NCI-H345 (cell line): ENCODE measurements around the gene ST14.
"Not testable (repeated sequence)": the region's sequence is repeated elsewhere in the genome, so short reads cannot be mapped to it uniquely, and the experiment has no call there.

ENCODE experiments used
- DNase-seq: peaks from one replicate; lab custom pipeline; 2025; lab: John Stamatoyannopoulos, UW

ST14 gene

DNA sequence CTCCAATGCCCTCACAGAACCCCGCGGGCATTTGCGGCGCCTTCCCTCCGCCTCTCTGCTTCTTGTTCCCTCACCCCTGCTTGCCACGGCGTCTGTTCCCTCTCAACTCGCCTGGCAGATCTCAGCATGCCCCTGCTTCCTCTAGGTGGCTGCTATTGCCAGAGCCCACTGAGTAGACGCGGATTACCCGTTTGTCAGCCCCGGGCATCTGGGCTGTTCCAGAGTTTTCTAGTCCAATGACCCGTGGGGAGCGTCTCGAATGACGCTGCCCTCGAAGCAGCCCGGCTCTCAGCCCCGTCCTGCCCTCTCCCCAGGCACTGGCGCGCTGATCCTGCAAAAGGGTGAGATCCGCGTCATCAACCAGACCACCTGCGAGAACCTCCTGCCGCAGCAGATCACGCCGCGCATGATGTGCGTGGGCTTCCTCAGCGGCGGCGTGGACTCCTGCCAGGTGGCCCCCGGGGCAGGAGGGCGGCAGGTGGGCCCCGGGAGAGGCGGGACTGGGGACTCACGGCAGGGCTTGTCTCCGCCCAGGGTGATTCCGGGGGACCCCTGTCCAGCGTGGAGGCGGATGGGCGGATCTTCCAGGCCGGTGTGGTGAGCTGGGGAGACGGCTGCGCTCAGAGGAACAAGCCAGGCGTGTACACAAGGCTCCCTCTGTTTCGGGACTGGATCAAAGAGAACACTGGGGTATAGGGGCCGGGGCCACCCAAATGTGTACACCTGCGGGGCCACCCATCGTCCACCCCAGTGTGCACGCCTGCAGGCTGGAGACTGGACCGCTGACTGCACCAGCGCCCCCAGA is 49.7 kb downstream of the ST14 start:
- DNase-seq, result no peak

DNA sequence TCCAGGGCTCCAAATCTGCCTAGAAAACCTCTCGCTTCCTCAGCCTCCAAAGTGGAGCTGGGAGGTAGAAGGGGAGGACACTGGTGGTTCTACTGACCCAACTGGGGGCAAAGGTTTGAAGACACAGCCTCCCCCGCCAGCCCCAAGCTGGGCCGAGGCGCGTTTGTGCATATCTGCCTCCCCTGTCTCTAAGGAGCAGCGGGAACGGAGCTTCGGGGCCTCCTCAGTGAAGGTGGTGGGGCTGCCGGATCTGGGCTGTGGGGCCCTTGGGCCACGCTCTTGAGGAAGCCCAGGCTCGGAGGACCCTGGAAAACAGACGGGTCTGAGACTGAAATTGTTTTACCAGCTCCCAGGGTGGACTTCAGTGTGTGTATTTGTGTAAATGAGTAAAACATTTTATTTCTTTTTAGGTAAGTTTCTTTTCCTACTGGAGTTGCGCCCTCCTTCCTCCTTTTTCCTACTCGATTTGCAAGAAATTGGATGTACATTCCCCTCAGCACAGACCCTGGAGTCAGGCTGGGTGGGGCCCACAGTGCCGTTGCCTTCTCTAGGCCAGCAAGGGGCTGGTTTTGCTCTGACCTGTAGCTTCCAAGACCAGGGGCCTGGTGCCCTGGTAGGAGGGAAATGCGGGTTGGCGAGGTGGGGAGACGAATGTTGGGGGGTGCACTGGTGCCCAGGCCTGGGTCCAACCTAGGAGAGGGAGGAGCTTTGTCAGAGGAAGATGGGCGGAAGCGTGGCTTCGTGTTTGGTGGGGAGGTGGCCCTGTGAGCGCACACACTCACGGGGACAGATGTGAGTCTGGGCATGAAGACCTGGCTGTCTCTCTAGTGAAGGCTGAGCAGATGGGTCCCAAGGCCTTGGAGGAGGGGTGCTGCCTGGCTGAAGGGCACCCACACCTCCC is 50.6 kb downstream of the ST14 start:
- no peak for DNase-seq

- DNase-seq, result no peak
Observed at GRCh38 chr11:130211144-130211543, 51.6 kb downstream of the ST14 start.

DNA sequence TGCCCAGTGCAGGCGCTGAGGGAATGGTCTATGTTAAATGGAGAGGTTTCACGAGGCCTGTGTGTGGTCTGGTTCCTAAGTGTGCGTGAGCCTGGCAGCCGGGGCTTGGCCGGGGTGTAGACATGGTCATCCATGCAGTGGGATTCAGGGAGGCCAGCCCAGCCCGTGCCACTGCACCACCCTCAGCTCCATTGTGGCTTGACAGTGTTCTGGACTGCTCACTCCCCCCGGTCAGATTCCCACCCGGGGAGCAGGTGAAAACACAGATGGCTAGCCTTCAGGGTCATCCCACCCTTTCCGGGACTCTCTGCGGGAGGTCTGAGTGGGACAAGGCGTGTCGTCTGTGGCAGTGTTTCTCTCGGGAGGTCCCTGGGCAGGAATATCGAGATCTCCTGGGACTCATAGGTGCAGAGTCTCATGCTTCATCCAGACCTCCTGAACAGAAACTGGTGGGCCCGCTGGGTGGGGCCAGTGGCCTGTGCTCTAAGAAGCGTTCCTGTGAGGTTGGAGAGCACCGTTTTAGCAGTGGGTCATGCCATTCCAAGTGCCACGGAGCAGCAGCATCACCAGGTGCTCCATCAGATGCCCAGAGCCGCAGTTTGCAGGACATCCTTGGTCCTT is 52.3 kb downstream of the ST14 start:
- no peak for DNase-seq

- DNase-seq, result no peak
Observed at GRCh38 chr11:130212431-130212961, 52.9 kb downstream of the ST14 start.

DNA sequence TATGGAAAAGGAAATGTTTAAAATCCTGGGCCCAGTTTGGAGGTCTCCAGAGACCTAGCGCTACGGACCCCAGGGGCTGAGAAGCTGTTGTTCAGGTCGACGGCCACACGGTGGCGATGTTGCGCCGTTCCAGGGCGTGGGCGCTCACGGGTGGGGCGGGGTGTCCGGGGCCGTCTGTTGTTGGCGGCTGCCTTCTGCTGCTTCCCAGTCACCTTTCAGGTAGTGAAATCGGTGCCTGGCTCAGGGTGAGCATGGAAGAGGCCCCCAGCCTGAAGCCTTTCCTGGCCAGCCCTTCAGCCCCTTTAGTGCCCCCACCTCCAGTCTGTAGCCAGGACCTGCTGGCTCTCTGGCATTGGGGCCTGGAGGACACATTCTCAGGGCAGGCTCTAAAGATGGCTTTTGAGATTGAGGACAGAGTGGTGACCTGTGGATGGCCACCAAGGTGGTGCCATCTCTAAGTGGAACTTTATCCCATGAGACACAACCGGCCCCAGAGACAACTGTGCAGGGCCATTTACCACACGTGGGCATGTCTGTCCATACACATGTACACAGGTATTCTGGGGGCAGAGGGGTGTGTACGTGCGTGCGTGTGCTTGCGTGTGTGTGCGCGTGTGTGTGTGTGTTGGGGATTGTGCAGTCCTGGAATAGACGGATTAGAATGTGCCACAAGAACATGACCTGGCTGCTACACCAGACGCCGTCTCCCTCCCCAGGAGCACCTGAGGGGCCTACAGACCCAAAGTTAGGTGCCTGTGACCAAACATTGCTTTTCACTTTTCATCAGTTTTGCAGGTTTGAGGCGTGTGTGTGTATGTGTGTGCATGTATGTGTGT is 53.8 kb downstream of the ST14 start:
- DNase-seq, result peak; percentile 40

- no peak for DNase-seq
Observed at GRCh38 chr11:130213979-130214281, 54.3 kb downstream of the ST14 start.

DNA sequence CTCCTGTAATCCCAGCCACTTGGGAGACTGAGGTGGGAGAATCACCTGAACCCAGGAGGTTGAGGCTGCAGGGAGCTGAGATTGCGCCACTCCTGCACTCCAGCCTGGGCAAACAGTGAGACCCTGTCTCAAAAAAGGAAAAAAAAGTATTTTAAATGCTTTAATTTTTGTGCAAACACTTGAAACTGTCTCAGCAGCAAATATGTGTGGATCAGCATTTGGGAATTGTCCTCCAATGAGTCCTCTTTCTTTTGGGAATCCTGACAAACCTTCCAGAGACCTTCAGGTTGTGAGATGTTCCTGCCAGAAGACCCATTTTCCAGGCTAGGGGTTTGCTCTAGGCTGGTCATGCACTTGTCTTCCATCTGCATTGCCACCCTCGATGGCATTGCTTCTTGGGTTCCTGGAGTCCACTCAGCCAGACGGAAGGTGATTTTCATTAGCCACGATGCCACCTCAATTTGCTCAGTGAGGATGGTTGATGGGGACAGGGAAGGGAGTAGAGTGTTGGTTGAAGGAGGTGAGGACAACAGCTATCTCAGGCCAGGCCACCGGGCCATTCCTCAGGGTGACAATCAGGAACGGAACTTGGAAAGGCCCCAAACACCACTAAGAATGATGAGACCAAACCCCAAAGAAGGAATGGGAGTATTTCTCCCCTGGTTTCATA is 55.4 kb downstream of the ST14 start:
- DNase-seq, result no peak

DNA sequence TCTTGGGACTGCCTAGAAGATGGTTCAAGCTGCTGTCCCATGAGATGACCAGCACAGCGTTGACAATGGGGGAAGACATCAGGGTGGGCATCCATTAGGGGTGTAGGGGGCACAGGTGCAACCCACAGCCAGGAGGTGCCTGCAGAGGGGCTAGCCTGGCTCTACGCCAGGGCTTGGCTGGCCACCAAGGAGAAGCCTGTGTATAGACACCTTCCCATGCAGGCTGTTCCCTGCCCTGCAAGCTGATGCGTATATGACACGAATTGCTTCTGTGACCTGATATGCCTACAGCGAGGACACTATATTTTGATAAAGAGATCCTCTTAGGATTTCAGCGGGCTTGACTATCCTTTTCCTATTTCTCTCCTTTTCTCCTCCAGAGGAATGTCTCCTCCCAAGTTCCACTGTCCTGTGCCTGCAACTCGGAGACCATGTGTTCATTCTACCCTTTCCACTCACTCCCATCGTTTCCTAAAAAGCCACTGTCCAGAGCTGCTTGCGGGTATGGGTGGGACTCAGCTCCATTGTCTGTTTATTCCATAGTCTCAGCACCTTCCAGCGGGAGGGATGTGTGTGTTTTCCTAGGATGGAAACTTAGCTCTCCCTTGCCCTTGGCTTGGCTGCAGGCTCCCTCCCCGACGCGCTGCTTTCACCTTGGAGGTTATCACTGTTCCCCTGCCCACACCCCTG is 56.1 kb downstream of the ST14 start:
- no peak for DNase-seq

DNA sequence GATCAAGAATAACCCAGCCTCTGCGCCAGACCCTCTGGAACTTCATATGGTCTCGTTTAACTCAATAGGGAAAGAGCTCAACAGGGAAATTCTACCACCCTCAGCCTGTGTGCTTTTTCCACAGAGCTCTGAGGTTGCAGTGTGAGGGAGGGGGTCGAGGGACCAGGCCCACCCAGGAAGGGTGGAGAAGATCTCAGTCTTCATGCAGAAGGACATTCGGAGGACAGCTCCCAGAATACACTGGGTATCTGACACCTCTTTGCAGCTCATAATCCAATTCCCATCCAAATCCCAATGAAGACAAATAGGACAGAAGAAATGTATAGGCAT is 56.6 kb downstream of the ST14 start:
- no peak for DNase-seq

DNA sequence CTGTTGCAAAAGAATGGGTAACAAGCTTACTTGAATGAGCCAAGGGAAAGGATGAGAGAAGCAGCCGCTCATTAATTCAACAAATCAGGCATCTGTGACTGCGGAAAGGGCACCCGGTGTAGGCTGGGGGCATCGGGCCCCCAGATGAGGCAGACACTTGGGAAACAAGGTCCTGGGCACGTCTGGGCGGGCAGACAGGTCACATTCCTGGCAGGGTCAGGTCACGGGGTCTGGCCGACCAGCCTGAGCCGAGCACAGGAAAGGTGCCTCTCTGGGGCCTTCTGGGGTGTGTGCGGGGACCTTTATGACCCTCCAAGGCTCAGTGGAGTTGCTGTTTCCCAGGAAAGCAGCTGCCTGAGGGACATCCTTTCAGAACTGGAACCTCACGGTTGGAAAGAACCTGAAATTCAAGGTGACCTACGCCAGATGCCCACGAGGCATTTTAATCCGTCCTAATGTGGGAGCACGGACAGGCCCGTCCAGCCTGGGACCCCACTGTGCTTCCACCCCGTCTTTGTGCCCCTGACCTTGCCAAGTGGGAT is 57.1 kb downstream of the ST14 start:
- DNase-seq, result no peak

- DNase-seq, result no peak
Observed at GRCh38 chr11:130217133-130218031, 57.8 kb downstream of the ST14 start.

- no peak for DNase-seq
Observed at GRCh38 chr11:130218501-130219070, 59.0 kb downstream of the ST14 start.

- DNase-seq, result no peak
Observed at GRCh38 chr11:130219148-130219547, 59.6 kb downstream of the ST14 start.

GRCh38 chr11:130220311-130221035 is 60.9 kb downstream of the ST14 start:
- DNase-seq, result no peak

DNA sequence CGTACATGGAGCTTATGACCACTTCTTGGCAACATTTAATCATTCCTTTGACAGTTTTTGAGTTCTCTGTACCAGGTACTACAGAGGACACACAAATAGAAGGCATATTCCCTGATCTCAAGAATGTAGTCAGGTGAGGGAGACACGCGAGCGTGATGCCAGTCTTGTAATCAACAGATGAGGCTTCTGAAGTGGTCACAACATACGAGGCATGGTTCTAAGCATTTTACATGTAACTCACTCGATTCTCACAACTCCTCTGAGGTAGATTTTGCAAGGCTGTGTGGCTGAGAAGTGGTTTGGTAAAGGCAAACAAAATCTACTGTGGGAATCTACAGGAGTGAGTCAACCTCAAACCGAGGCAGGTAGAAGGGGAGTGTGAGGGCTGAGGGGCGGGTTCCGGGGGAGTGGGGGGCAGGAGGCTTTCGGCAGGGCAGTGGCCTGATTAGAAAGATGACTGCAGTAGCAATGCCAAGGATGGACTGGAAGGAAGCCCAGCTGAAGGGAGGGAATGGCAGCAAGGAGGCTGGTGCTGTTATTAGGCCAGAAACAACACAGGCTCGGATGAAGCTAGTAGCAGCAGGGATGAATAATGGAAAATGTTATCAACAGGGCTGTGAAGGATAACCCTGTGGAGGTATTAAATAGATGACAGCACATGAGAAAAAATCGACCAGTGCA is 63.8 kb downstream of the ST14 start:
- no peak for DNase-seq

GRCh38 chr11:130227373-130227772 is 67.8 kb downstream of the ST14 start:
- DNase-seq, result no peak

GRCh38 chr11:130233486-130233885 is 73.9 kb downstream of the ST14 start:
- not testable (repeated sequence) for DNase-seq
